ENCODE data around the gene KIAA0232. TPM values are rescaled to one million over a fixed set of nuclear protein-coding genes. Genes with fewer than 3 reads are reported as not detected.

The KIAA0232 gene
- polyA plus RNA-seq, 4 donors: 6.7 to 21.5 (median 8.6) TPM

DNA sequence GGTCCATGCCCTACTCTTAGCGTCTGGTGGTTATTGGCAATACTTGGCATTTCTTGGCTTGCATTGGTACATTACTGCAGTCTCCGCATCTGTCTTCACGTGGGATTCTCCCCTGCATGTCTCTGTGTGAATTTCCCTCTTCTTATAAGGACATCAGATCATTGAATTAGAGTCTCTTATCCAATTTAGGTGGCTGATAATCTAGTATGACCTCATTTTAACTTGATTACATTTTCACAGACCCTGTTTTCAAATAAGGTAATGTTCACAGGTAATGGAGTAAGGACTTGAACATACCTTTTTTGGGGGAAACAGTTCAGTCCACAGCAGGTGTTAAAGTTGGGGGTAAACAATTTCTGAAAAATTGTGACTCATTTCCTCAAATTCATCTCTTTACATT, 16.6 kb downstream of the KIAA0232 start:
- H3K36me3 ChIP-seq (ENCODE audit: control insufficient read depth in 3 of 3, insufficient read depth in 2 of 3, low read depth in 1 of 3, low read length in 3 of 3): peaks cover 0 to 27% (median 0%) of the 10 kb centered on the region in 3 donors
- H3K4me3 ChIP-seq (ENCODE audit: low read depth in 1 of 3, low read length in 3 of 3): no peak overlapping the region
- DNase-seq (no peak), FAIRE-seq (no peak)
- WGBS, 3 donors: 79 to 88% (median 88%) methylated on average over 3 of the region's 3 CpGs
- H3K27ac ChIP-seq (ENCODE audit: low read depth in 1 of 3, low read length in 2 of 3): no peak overlapping the region
- H3K9me3 ChIP-seq (ENCODE audit: control insufficient read depth in 2 of 2, insufficient read depth in 1 of 2, low read depth in 1 of 2, low read length in 1 of 2): no peaks in the 10 kb centered on the region
- H3K4me1 ChIP-seq (ENCODE audit: control insufficient read depth in 3 of 3, insufficient read depth in 2 of 3, low read depth in 1 of 3, low read length in 2 of 3): peaks cover 1 to 4% (median 4%) of the 10 kb centered on the region in 3 donors
- no peaks in the 10 kb centered on the region for H3K27me3 ChIP-seq (ENCODE audit: control insufficient read depth in 3 of 3, insufficient read depth in 3 of 3, low read length in 3 of 3)

DNA sequence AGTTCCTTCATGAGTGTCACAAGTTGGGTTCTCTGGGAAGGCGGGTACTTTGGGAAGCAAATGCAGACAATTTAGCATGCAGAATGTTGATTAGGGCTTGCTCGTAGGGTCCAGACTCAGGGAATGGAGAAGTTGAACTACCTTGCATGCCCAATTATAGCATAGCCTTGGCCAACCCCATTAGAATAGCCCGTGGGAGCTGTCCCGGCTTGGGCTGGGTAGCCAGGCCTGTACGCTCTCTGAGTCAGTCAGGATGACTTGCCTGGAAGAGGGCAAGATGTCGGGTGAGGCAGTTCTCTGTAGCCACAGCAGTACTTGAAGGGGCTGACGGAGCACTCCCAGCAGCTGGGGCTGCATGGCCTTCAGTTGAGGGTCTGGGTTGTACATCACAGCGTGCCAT, 19.5 kb downstream of the KIAA0232 start:
- FAIRE-seq (no peak), DNase-seq (no peak)
- Histone ChIP-seq H3K4me3 (ENCODE audit: low read depth in 1 of 3, low read length in 3 of 3) (no peak overlapping the region), H3K27ac (ENCODE audit: low read depth in 1 of 3, low read length in 2 of 3) (no peak overlapping the region), H3K27me3 (ENCODE audit: control insufficient read depth in 3 of 3, insufficient read depth in 3 of 3, low read length in 3 of 3) (no peaks in the 10 kb centered on the region), H3K9me3 (ENCODE audit: control insufficient read depth in 2 of 2, insufficient read depth in 1 of 2, low read depth in 1 of 2, low read length in 1 of 2) (no peaks in the 10 kb centered on the region), H3K4me1 (ENCODE audit: control insufficient read depth in 3 of 3, insufficient read depth in 2 of 3, low read depth in 1 of 3, low read length in 2 of 3) (peaks cover 3 to 8% (median 4%) of the 10 kb centered on the region in 3 donors), H3K36me3 (ENCODE audit: control insufficient read depth in 3 of 3, insufficient read depth in 2 of 3, low read depth in 1 of 3, low read length in 3 of 3) (peaks cover 0 to 18% (median 0%) of the 10 kb centered on the region in 3 donors)
- 97 to 99% (median 98%) methylated on average over 8 of the region's 8 CpGs for WGBS, 3 donors

DNA sequence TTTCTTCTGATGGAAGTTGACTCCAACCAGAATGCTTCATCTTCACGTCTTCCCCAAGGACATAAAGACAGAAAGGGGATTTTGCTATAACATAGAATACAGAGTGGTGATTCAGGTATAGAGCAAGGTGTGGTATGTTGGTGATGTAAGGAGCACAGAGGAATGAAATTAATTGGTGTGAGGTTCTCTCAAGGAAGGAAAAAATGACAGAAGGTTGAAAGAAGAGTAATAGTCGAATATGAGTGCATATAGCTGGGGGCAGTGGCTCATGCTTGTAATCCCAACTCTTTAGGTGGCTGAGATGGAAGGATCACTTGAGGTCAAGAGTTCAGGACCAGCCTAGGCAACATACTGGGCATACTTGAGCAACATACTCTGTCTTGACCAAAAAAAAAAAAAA, 20.1 kb downstream of the KIAA0232 start:
- H3K4me1 ChIP-seq (ENCODE audit: control insufficient read depth in 3 of 3, insufficient read depth in 2 of 3, low read depth in 1 of 3, low read length in 2 of 3): peaks cover 3 to 8% (median 5%) of the 10 kb centered on the region in 3 donors
- WGBS, 3 donors: 84 to 95% (median 92%) methylated on average over 2 of the region's 2 CpGs

DNA sequence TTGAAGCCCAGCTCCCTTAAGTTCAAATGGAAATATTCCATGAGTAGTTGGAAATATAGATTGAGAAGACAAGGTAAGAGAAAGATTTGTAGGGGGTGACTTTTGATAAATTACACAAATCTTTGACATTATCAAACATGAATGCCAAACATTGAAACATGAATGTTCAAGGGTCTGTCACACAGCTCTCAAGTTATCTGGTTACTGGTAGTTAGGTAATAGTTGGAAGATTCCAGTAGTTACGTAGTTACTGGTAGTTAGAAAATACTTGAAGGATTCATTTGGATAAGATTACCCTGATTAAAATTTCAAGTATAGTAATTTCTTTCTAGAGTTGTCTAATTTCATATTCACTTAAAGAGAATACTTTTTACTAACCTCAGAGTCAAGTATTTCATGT, 20.7 kb downstream of the KIAA0232 start:
- 74 to 94% (median 80%) methylated on average over 1 of the region's 1 CpG for WGBS, 3 donors
- H3K9me3 ChIP-seq (ENCODE audit: control insufficient read depth in 2 of 2, insufficient read depth in 1 of 2, low read depth in 1 of 2, low read length in 1 of 2): no peaks in the 10 kb centered on the region
- no peak overlapping the region for H3K27ac ChIP-seq (ENCODE audit: low read depth in 1 of 3, low read length in 2 of 3)
- FAIRE-seq (no peak), DNase-seq (no peak)
- no peak overlapping the region for H3K4me3 ChIP-seq (ENCODE audit: low read depth in 1 of 3, low read length in 3 of 3)
- peaks cover 0 to 13% (median 0%) of the 10 kb centered on the region in 3 donors for H3K36me3 ChIP-seq (ENCODE audit: control insufficient read depth in 3 of 3, insufficient read depth in 2 of 3, low read depth in 1 of 3, low read length in 3 of 3)
- peaks cover 3 to 8% (median 5%) of the 10 kb centered on the region in 3 donors for H3K4me1 ChIP-seq (ENCODE audit: control insufficient read depth in 3 of 3, insufficient read depth in 2 of 3, low read depth in 1 of 3, low read length in 2 of 3)
- H3K27me3 ChIP-seq (ENCODE audit: control insufficient read depth in 3 of 3, insufficient read depth in 3 of 3, low read length in 3 of 3): no peaks in the 10 kb centered on the region

More for the DNA sequence above, 20.1 kb downstream of the KIAA0232 start:
- peaks cover 0 to 13% (median 0%) of the 10 kb centered on the region in 3 donors for H3K36me3 ChIP-seq (ENCODE audit: control insufficient read depth in 3 of 3, insufficient read depth in 2 of 3, low read depth in 1 of 3, low read length in 3 of 3)
- no peaks in the 10 kb centered on the region for H3K9me3 ChIP-seq (ENCODE audit: control insufficient read depth in 2 of 2, insufficient read depth in 1 of 2, low read depth in 1 of 2, low read length in 1 of 2)
- no peak for FAIRE-seq
- H3K27me3 ChIP-seq (ENCODE audit: control insufficient read depth in 3 of 3, insufficient read depth in 3 of 3, low read length in 3 of 3): no peaks in the 10 kb centered on the region
- H3K27ac ChIP-seq (ENCODE audit: low read depth in 1 of 3, low read length in 2 of 3): no peak overlapping the region
- no peak for DNase-seq
- no peak overlapping the region for H3K4me3 ChIP-seq (ENCODE audit: low read depth in 1 of 3, low read length in 3 of 3)

DNA sequence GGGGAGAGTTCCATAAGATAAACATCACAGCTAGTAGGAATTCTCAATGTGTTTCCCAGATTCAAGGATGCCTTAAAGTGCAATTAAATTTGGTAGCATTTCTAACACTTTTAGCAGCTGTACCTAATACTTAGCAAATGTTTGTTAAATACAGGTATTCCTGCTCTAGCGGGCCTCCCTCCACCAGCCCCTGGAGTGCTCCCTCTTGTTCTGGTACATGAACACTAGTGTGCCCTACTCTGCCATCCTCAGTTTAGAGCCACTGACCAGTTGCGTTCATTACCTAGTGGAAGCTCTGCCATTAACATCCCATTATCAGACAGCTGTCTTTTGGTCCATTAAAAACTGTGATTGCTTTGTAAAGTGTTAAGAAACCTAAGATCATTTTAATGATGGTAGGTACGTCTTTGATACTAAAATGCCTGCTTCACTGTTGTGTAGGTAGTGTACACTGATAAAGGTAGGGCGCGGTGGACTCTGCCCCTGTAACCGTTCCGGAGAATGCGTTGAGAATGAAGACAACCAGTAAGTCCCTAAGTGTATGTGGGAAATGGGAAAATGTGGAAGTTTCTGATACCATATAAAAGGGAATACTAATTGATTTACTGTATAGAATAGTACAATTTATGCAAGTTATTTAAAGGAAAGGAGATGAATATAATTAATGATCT, 21.7 kb downstream of the KIAA0232 start:
- Histone ChIP-seq H3K36me3 (ENCODE audit: control insufficient read depth in 3 of 3, insufficient read depth in 2 of 3, low read depth in 1 of 3, low read length in 3 of 3) (peaks cover 0 to 8% (median 0%) of the 10 kb centered on the region in 3 donors), H3K4me3 (ENCODE audit: low read depth in 1 of 3, low read length in 3 of 3) (no peak overlapping the region), H3K4me1 (ENCODE audit: control insufficient read depth in 3 of 3, insufficient read depth in 2 of 3, low read depth in 1 of 3, low read length in 2 of 3) (peaks cover 3 to 8% (median 5%) of the 10 kb centered on the region in 3 donors), H3K27ac (ENCODE audit: low read depth in 1 of 3, low read length in 2 of 3) (peak overlapping the region in 1 of 3 donors; percentile 1), H3K9me3 (ENCODE audit: control insufficient read depth in 2 of 2, insufficient read depth in 1 of 2, low read depth in 1 of 2, low read length in 1 of 2) (no peaks in the 10 kb centered on the region), H3K27me3 (ENCODE audit: control insufficient read depth in 3 of 3, insufficient read depth in 3 of 3, low read length in 3 of 3) (no peaks in the 10 kb centered on the region)
- WGBS, 3 donors: 20 to 69% (median 41%) methylated on average over 8 of the region's 8 CpGs
- FAIRE-seq (no peak), DNase-seq (peak; percentile 74 to 84)

DNA sequence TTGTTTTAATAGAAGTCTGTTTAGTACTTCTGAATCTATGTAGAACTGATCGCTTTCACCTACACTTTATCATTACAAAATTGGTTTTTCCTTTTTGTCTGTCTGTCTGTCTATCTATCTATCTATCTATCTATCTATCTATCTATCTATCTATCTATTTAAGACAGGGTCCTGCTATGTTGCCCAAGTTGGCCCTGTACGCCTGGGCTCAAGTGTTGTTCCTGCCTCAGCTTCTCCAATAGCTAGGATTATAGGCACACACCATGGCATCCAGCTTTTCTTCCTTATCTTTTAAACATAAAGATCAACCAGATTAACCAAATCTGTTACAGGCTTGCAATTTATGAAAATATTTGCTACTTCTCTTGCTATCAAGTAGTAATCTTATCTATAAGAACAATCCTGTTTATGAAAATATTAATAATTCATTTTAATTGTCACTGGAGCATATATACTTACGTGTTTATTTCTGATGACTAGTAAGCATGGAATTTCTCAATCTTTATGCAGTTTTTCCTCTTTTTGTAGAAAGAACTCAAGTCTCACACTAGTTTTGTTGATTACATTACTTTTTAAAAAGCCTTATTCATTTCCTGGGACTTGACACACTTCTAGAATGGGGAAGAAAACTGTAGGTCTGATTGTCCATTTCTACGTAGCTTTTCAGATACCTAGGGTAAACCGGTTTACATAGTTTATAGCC, 24.5 kb downstream of the KIAA0232 start:
- WGBS, 3 donors: 83 to 96% (median 91%) methylated on average over 5 of the region's 5 CpGs
- Histone ChIP-seq H3K4me3 (ENCODE audit: low read depth in 1 of 3, low read length in 3 of 3) (no peak overlapping the region), H3K4me1 (ENCODE audit: control insufficient read depth in 3 of 3, insufficient read depth in 2 of 3, low read depth in 1 of 3, low read length in 2 of 3) (peaks cover 3 to 8% (median 5%) of the 10 kb centered on the region in 3 donors), H3K27me3 (ENCODE audit: control insufficient read depth in 3 of 3, insufficient read depth in 3 of 3, low read length in 3 of 3) (no peaks in the 10 kb centered on the region), H3K36me3 (ENCODE audit: control insufficient read depth in 3 of 3, insufficient read depth in 2 of 3, low read depth in 1 of 3, low read length in 3 of 3) (peaks cover 0 to 2% (median 0%) of the 10 kb centered on the region in 3 donors), H3K9me3 (ENCODE audit: control insufficient read depth in 2 of 2, insufficient read depth in 1 of 2, low read depth in 1 of 2, low read length in 1 of 2) (no peaks in the 10 kb centered on the region), H3K27ac (ENCODE audit: low read depth in 1 of 3, low read length in 2 of 3) (peak overlapping the region in 1 of 3 donors; percentile 72)
- DNase-seq (no peak), FAIRE-seq (no peak)

DNA sequence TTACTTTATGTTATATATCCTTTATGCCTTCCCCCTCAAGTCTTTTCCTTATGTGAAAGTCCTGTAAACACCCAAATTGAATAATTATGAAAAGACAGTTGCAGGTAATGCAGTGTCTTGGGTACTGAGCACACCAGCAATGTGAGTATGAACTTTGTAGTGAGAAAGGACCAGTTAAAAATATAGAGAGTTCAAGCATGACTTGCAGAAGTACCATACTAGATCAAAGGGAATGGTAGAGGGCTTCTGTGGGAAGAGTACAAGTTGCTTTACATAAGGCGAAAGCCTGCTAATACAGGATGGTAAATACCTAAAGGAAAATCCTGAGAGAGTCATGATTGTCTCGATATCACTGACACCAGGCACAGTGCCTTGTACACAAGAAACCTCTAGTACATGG, 25.7 kb downstream of the KIAA0232 start:
- peaks cover 3 to 8% (median 5%) of the 10 kb centered on the region in 3 donors for H3K4me1 ChIP-seq (ENCODE audit: control insufficient read depth in 3 of 3, insufficient read depth in 2 of 3, low read depth in 1 of 3, low read length in 2 of 3)
- 90 to 98% (median 94%) methylated on average over 2 of the region's 2 CpGs for WGBS, 3 donors
- no peak overlapping the region for H3K4me3 ChIP-seq (ENCODE audit: low read depth in 1 of 3, low read length in 3 of 3)
- no peaks in the 10 kb centered on the region for H3K9me3 ChIP-seq (ENCODE audit: control insufficient read depth in 2 of 2, insufficient read depth in 1 of 2, low read depth in 1 of 2, low read length in 1 of 2)
- H3K36me3 ChIP-seq (ENCODE audit: control insufficient read depth in 3 of 3, insufficient read depth in 2 of 3, low read depth in 1 of 3, low read length in 3 of 3): no peaks in the 10 kb centered on the region
- no peak overlapping the region for H3K27ac ChIP-seq (ENCODE audit: low read depth in 1 of 3, low read length in 2 of 3)
- FAIRE-seq: no peak
- DNase-seq: no peak
- no peaks in the 10 kb centered on the region for H3K27me3 ChIP-seq (ENCODE audit: control insufficient read depth in 3 of 3, insufficient read depth in 3 of 3, low read length in 3 of 3)

DNA sequence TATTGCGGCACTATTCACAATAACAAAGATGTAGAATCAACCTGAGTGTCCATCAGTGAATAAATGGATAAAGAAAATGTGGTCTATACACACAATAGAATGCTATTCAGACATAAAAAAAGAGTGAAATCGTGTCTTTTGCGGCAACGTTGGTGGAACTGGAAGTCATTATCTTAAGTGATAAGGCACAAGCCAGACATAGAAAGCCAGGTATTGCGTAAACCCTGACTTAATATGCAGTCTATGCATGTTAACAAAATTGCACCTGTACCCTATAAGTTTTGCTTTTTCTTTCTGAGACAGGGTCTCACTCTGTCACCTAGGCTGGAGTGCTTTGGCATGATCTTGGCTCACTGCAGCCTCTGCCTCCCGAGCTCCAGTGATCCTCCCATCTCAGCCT, 28.6 kb downstream of the KIAA0232 start:
- WGBS, 3 donors: 58 to 85% (median 75%) methylated on average over 6 of the region's 6 CpGs
- H3K27ac ChIP-seq (ENCODE audit: low read depth in 1 of 3, low read length in 2 of 3): no peak overlapping the region
- H3K36me3 ChIP-seq (ENCODE audit: control insufficient read depth in 3 of 3, insufficient read depth in 2 of 3, low read depth in 1 of 3, low read length in 3 of 3): no peaks in the 10 kb centered on the region
- no peaks in the 10 kb centered on the region for H3K27me3 ChIP-seq (ENCODE audit: control insufficient read depth in 3 of 3, insufficient read depth in 3 of 3, low read length in 3 of 3)
- no peaks in the 10 kb centered on the region for H3K9me3 ChIP-seq (ENCODE audit: control insufficient read depth in 2 of 2, insufficient read depth in 1 of 2, low read depth in 1 of 2, low read length in 1 of 2)
- H3K4me1 ChIP-seq (ENCODE audit: control insufficient read depth in 3 of 3, insufficient read depth in 2 of 3, low read depth in 1 of 3, low read length in 2 of 3): peaks cover 0 to 3% (median 0%) of the 10 kb centered on the region in 3 donors
- no peak overlapping the region for H3K4me3 ChIP-seq (ENCODE audit: low read depth in 1 of 3, low read length in 3 of 3)
- FAIRE-seq (no peak), DNase-seq (peak in 1 of 2 donors; percentile 18)

Measured in small intestine (tissue), 7 donors.